22Rv1 (cell line): Measurements from ENCODE around the gene SIGLEC12.

ENCODE experiments used
- CTCF ChIP-seq: fragments of 450-650 bp; IDR thresholded peaks from 2 replicates; pipeline ENCODE4 v1.5.1; 2017; ENCODE audit warnings: mild to moderate bottlenecking
- ZFX ChIP-seq: fragments of 450-650 bp; IDR thresholded peaks from 2 replicates; pipeline ENCODE4 v1.6.1; 2017; ENCODE audit warnings: antibody characterized with exemption, borderline replicate concordance

GRCh38 chr19:51460164-51460992 lies 41.2 kb downstream of the SIGLEC12 start:
- no peak for TF ChIP-seq CTCF
- no peak for TF ChIP-seq ZFX
